ENCODE results near the gene FGF18. TPM values are rescaled to one million over a fixed set of nuclear protein-coding genes. Genes with fewer than 3 reads are reported as not detected.

The FGF18 gene
- total RNA-seq, 1 donor: under 0.01 TPM

DNA sequence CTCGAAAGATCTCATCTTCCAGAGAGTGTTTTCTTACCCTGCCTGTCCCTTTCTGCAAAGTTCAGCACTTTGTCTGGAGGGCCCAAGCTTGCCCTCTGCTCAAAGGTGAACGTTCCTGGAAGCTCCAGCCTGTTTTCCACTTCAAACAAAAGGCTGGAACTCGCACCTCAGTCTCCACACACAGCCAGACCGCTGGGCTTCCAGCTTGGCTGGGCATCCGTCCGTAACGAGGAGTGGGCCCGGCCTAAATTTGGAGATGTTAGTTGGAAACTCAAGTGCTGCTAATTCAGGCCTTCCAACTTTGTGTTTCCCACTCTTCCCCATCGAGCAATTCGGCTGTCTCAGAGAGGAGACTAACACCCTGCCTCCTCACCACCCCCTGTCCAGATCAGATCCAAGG, 35.1 kb downstream of the FGF18 start:
- Histone ChIP-seq H3K4me3 (ENCODE audit: insufficient read depth, low read length) (no peak overlapping the region), H4K20me1 (ENCODE audit: insufficient read depth, low read length) (no peaks in the 10 kb centered on the region), H3K9me3 (ENCODE audit: low read depth, low read length) (no peaks in the 10 kb centered on the region), H3K79me2 (ENCODE audit: insufficient read depth, low read length) (no peaks in the 10 kb centered on the region), H3K4me1 (ENCODE audit: insufficient read depth, low read length) (peaks cover 6% of the 10 kb centered on the region), H3K36me3 (ENCODE audit: insufficient read depth, low read length) (no peaks in the 10 kb centered on the region), H3K27ac (ENCODE audit: low read depth, low read length) (no peak overlapping the region), H3K4me2 (ENCODE audit: insufficient read depth, low read length) (no peak overlapping the region), H2AFZ (ENCODE audit: low read length) (no peak overlapping the region), H3K27me3 (ENCODE audit: insufficient read depth, low read length) (no peaks in the 10 kb centered on the region)
- TF ChIP-seq, protein P1, sequence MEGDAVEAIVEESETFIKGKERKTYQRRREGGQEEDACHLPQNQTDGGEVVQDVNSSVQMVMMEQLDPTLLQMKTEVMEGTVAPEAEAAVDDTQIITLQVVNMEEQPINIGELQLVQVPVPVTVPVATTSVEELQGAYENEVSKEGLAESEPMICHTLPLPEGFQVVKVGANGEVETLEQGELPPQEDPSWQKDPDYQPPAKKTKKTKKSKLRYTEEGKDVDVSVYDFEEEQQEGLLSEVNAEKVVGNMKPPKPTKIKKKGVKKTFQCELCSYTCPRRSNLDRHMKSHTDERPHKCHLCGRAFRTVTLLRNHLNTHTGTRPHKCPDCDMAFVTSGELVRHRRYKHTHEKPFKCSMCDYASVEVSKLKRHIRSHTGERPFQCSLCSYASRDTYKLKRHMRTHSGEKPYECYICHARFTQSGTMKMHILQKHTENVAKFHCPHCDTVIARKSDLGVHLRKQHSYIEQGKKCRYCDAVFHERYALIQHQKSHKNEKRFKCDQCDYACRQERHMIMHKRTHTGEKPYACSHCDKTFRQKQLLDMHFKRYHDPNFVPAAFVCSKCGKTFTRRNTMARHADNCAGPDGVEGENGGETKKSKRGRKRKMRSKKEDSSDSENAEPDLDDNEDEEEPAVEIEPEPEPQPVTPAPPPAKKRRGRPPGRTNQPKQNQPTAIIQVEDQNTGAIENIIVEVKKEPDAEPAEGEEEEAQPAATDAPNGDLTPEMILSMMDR (IDR thresholded peaks at IDR 0.05; ENCODE audit: extremely low read depth, low read depth, low read length): no peak
- DNase-seq (ENCODE audit: insufficient read length, low spot score, missing footprints): peak; percentile 49

DNA sequence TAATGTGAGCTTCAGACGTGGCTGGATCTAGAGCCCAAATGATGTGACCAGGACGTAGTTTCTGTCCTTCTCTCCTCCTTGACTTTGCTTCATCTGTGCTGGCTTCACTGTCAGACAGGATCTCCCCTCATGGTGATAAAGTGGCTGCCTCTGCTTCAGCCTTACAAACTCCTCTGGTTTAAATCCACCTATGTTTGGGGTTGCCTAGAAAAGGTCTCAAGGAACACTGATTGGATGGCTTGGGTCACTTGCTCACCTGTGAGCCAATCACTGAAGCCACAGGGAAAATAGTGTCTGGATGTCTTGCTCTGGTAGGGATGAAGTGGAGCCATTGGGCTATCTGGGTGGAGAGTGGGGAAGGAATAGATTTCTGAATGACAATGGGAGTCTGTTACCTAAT, 36.1 kb downstream of the FGF18 start:
- no peak overlapping the region for H3K4me2 ChIP-seq (ENCODE audit: insufficient read depth, low read length)
- TF ChIP-seq, protein P1 (IDR thresholded peaks at IDR 0.05; ENCODE audit: extremely low read depth, low read depth, low read length): no peak
- H3K27ac ChIP-seq (ENCODE audit: low read depth, low read length): no peak overlapping the region
- peak; percentile 17 for DNase-seq (ENCODE audit: insufficient read length, low spot score, missing footprints)
- H3K4me1 ChIP-seq (ENCODE audit: insufficient read depth, low read length): no peaks in the 10 kb centered on the region
- H3K79me2 ChIP-seq (ENCODE audit: insufficient read depth, low read length): no peaks in the 10 kb centered on the region
- H2AFZ ChIP-seq (ENCODE audit: low read length): no peak overlapping the region
- no peaks in the 10 kb centered on the region for H3K27me3 ChIP-seq (ENCODE audit: insufficient read depth, low read length)
- no peak overlapping the region for H3K4me3 ChIP-seq (ENCODE audit: insufficient read depth, low read length)
- no peaks in the 10 kb centered on the region for H3K36me3 ChIP-seq (ENCODE audit: insufficient read depth, low read length)
- no peaks in the 10 kb centered on the region for H4K20me1 ChIP-seq (ENCODE audit: insufficient read depth, low read length)
- no peaks in the 10 kb centered on the region for H3K9me3 ChIP-seq (ENCODE audit: low read depth, low read length)

DNA sequence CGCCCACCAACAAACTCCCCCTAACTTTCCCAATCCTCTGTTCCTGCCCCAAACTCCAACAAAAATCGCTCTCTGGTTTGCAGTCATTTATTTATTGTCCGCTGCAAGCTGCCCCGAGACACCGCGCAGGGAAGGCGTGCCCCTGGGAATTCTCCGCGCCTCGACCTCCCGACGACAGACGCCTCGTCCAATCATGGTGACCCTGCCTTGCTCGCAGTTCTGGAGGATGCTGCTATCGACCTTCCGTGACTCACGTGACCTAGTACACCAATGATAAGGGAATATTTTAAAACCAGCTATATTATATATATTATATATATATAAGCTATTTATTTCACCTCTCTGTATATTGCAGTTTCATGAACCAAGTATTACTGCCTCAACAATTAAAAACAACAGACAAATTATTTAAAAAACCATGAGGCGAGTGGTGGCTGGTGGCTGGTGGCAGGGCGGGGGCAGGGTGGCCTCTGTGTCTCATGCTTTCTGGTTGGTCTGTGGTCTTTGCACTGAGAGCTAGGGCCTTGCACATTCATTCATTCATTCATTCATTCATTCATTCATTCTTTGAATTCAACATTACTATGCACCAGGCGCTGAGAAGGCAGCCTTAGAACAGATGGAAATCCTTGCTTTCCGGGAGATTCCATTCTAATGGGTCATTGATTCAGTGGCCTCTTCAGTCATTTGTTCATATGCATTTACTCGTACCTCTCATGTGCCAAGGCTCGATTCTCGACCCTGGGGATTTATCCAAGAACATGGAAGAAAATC, 37.9 kb downstream of the FGF18 start:
- peak; percentile 74 for DNase-seq (ENCODE audit: insufficient read length, low spot score, missing footprints)
- Histone ChIP-seq H3K27me3 (ENCODE audit: insufficient read depth, low read length) (no peaks in the 10 kb centered on the region), H3K4me2 (ENCODE audit: insufficient read depth, low read length) (no peak overlapping the region), H2AFZ (ENCODE audit: low read length) (no peak overlapping the region), H3K4me3 (ENCODE audit: insufficient read depth, low read length) (no peak overlapping the region), H3K27ac (ENCODE audit: low read depth, low read length) (no peak overlapping the region), H3K79me2 (ENCODE audit: insufficient read depth, low read length) (no peaks in the 10 kb centered on the region), H3K9me3 (ENCODE audit: low read depth, low read length) (no peaks in the 10 kb centered on the region), H4K20me1 (ENCODE audit: insufficient read depth, low read length) (no peaks in the 10 kb centered on the region), H3K4me1 (ENCODE audit: insufficient read depth, low read length) (no peaks in the 10 kb centered on the region), H3K36me3 (ENCODE audit: insufficient read depth, low read length) (no peaks in the 10 kb centered on the region)
- TF ChIP-seq, protein P1 (IDR thresholded peaks at IDR 0.05; ENCODE audit: extremely low read depth, low read depth, low read length): no peak

DNA sequence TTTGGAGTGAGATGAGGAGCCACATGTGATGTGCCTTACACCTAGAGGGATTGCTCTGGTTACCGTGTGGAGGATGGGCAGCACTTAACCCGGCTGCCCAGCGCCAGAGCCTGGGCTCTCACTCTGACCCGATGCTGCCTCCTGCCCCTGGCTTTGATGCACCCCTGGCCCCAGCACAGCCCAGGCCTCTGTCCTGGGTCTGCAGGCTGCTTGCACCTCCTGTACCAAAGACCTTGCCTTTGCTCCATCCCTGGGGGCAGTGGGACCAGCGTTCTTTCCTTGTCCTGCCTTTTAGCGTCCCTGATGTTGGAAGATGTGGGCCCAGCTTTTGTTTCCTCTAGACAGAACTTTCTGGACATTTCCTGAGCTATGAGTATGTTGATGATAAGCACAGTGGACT, 40.4 kb downstream of the FGF18 start:
- H3K4me3 ChIP-seq (ENCODE audit: insufficient read depth, low read length): no peak overlapping the region

More for the DNA sequence above, 40.4 kb downstream of the FGF18 start:
- Histone ChIP-seq H3K36me3 (ENCODE audit: insufficient read depth, low read length) (no peaks in the 10 kb centered on the region), H3K27me3 (ENCODE audit: insufficient read depth, low read length) (peaks cover 5% of the 10 kb centered on the region), H2AFZ (ENCODE audit: low read length) (no peak overlapping the region), H3K79me2 (ENCODE audit: insufficient read depth, low read length) (no peaks in the 10 kb centered on the region), H3K9me3 (ENCODE audit: low read depth, low read length) (no peaks in the 10 kb centered on the region), H3K4me2 (ENCODE audit: insufficient read depth, low read length) (no peak overlapping the region), H4K20me1 (ENCODE audit: insufficient read depth, low read length) (no peaks in the 10 kb centered on the region), H3K4me1 (ENCODE audit: insufficient read depth, low read length) (no peaks in the 10 kb centered on the region), H3K27ac (ENCODE audit: low read depth, low read length) (no peak overlapping the region)
- TF ChIP-seq, protein P1 (IDR thresholded peaks at IDR 0.05; ENCODE audit: extremely low read depth, low read depth, low read length): no peak
- DNase-seq (ENCODE audit: insufficient read length, low spot score, missing footprints): no peak
